ENCODE results near the gene SLC9A9.

- TF ChIP-seq CTCF (IDR thresholded peaks at IDR 0.05; ENCODE audit: low read depth, low read length, missing input control), result no peak
- no peak for TF ChIP-seq EGR1 (IDR thresholded peaks at IDR 0.05; ENCODE audit: low read depth in 2 of 2)
- no peak for TF ChIP-seq NR2F2 (IDR thresholded peaks at IDR 0.05)
- TF ChIP-seq MAX (IDR thresholded peaks at IDR 0.05), result no peak
- TF ChIP-seq TAF1 (conservative IDR thresholded peaks at IDR 0.05), result no peak
- TF ChIP-seq, protein P1, sequence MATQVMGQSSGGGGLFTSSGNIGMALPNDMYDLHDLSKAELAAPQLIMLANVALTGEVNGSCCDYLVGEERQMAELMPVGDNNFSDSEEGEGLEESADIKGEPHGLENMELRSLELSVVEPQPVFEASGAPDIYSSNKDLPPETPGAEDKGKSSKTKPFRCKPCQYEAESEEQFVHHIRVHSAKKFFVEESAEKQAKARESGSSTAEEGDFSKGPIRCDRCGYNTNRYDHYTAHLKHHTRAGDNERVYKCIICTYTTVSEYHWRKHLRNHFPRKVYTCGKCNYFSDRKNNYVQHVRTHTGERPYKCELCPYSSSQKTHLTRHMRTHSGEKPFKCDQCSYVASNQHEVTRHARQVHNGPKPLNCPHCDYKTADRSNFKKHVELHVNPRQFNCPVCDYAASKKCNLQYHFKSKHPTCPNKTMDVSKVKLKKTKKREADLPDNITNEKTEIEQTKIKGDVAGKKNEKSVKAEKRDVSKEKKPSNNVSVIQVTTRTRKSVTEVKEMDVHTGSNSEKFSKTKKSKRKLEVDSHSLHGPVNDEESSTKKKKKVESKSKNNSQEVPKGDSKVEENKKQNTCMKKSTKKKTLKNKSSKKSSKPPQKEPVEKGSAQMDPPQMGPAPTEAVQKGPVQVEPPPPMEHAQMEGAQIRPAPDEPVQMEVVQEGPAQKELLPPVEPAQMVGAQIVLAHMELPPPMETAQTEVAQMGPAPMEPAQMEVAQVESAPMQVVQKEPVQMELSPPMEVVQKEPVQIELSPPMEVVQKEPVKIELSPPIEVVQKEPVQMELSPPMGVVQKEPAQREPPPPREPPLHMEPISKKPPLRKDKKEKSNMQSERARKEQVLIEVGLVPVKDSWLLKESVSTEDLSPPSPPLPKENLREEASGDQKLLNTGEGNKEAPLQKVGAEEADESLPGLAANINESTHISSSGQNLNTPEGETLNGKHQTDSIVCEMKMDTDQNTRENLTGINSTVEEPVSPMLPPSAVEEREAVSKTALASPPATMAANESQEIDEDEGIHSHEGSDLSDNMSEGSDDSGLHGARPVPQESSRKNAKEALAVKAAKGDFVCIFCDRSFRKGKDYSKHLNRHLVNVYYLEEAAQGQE (IDR thresholded peaks at IDR 0.05), result no peak
- no peak for TF ChIP-seq YY1 (IDR thresholded peaks at IDR 0.05)
- no peak for TF ChIP-seq SP1 (IDR thresholded peaks at IDR 0.05)
- no peak for TF ChIP-seq RAD21 (IDR thresholded peaks at IDR 0.05)
- TF ChIP-seq, protein P2, sequence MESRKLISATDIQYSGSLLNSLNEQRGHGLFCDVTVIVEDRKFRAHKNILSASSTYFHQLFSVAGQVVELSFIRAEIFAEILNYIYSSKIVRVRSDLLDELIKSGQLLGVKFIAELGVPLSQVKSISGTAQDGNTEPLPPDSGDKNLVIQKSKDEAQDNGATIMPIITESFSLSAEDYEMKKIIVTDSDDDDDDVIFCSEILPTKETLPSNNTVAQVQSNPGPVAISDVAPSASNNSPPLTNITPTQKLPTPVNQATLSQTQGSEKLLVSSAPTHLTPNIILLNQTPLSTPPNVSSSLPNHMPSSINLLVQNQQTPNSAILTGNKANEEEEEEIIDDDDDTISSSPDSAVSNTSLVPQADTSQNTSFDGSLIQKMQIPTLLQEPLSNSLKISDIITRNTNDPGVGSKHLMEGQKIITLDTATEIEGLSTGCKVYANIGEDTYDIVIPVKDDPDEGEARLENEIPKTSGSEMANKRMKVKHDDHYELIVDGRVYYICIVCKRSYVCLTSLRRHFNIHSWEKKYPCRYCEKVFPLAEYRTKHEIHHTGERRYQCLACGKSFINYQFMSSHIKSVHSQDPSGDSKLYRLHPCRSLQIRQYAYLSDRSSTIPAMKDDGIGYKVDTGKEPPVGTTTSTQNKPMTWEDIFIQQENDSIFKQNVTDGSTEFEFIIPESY (IDR thresholded peaks at IDR 0.05), result no peak
- no peak for TF ChIP-seq GABPA (IDR thresholded peaks at IDR 0.05 in 1 of 2, conservative IDR thresholded peaks at IDR 0.05 in 1 of 2)
- no peak for TF ChIP-seq FOXA2 (IDR thresholded peaks at IDR 0.05)
- TF ChIP-seq RXRA (IDR thresholded peaks at IDR 0.05), result no peak
- no peak for TF ChIP-seq FOXA1 (IDR thresholded peaks at IDR 0.05)
Observed at GRCh38 chr3:143809121-143809621, 39.1 kb downstream of the SLC9A9 start.
